CD4-positive, alpha-beta T cell (primary cell): ENCODE measurements around the gene SUPT4H1. TPM values are rescaled to one million over a fixed set of nuclear protein-coding genes. Genes with fewer than 3 reads are reported as not detected.
A peak's percentile ranks its signal among the peaks of the same experiment; 100 is the strongest.

Experiments used
- ATAC-seq: fragments of 200-7000 bp; cut with Tn5 transposase; one replicate; pipeline ENCODE4 v1.10.0; 2022; ENCODE audit warnings: mild to moderate bottlenecking; ENCODE audit not compliant: poor library complexity
- CTCF ChIA-PET: fragments of 350-600 bp; sonication (Branson Sonifier 250); formaldehyde crosslinking; loops from one replicate; lab custom pipeline; 2021; ENCODE audit warnings: antibody characterized with exemption, inconsistent platforms; lab: Charles Lee
- POLR2A ChIA-PET: fragments of 350-600 bp; sonication (Branson Sonifier 250); formaldehyde crosslinking; loops from one replicate; lab custom pipeline; 2021; ENCODE audit warnings: antibody characterized with exemption, inconsistent platforms; lab: Charles Lee
- DNase-seq, 14 experiments: peaks; one replicate each; pipeline ENCODE4 v3.0.0-alpha.2; 2013 to 2020; ENCODE audit warnings: mixed read lengths in 2 of 14
- H3K27ac ChIP-seq, 2 donors: one replicate each; pipeline versions ENCODE4 v1.5.1 to v1.7.0; 2013; ENCODE audit warnings: low read length in 2 of 2, low read depth in 1 of 2, mild to moderate bottlenecking in 1 of 2
- H3K27me3 ChIP-seq, 2 experiments: 1 replicate in 1 of 2; 2 replicates in 1 of 2; pipeline versions ENCODE4 v1.6.1 to v1.7.0; 2013; ENCODE audit warnings: low read length in 2 of 2, control low read depth in 1 of 2, mild to moderate bottlenecking in 1 of 2, moderate library complexity in 1 of 2; ENCODE audit not compliant: insufficient read depth in 2 of 2, control insufficient read depth in 1 of 2
- H3K36me3 ChIP-seq: one replicate; pipeline ENCODE4 v1.6.1; 2013; ENCODE audit warnings: low read length, control low read depth; ENCODE audit not compliant: insufficient read depth
- H3K4me1 ChIP-seq: one replicate; pipeline ENCODE4 v1.6.1; 2013; ENCODE audit warnings: low read length, control low read depth; ENCODE audit not compliant: insufficient read depth
- H3K4me3 ChIP-seq: one replicate; pipeline ENCODE4 v1.5.1; 2013; ENCODE audit warnings: mild to moderate bottlenecking, low read length, moderate library complexity
- H3K9me3 ChIP-seq, 2 experiments: 1 replicate in 1 of 2; 2 replicates in 1 of 2; pipeline versions ENCODE4 v1.6.1 to v1.7.0; 2013; ENCODE audit warnings: low read length in 2 of 2, mild to moderate bottlenecking in 2 of 2, control low read depth in 1 of 2, moderate library complexity in 1 of 2; ENCODE audit not compliant: control insufficient read depth in 1 of 2, insufficient read depth in 1 of 2
- H3K27ac Mint-ChIP-seq: one replicate; pipeline ENCODE4 v1.8.0; 2020; ENCODE audit warnings: mixed read lengths
- H3K27me3 Mint-ChIP-seq: one replicate; pipeline ENCODE4 v1.8.0; 2021; ENCODE audit warnings: mixed read lengths
- H3K36me3 Mint-ChIP-seq: one replicate; pipeline ENCODE4 v1.8.0; 2021; ENCODE audit warnings: low read depth, mixed read lengths
- H3K4me1 Mint-ChIP-seq: one replicate; pipeline ENCODE4 v1.8.0; 2021; ENCODE audit warnings: low read depth, mixed read lengths
- H3K4me3 Mint-ChIP-seq: one replicate; pipeline ENCODE4 v1.8.0; 2020; ENCODE audit warnings: mild to moderate bottlenecking, mixed read lengths
- H3K9me3 Mint-ChIP-seq: one replicate; pipeline ENCODE4 v1.8.0; 2020; ENCODE audit warnings: mixed read lengths
- intact Hi-C, 2 experiments: fragments of 100-400 bp; cut with DNase I in 1 of 2; cut with micrococcal nuclease in 1 of 2; formaldehyde crosslinking; loops; one replicate each; pipeline versions ENCODE4 v1.15.1 to v1.9.0; 2023 to 2025; cut with DNase I, micrococcal nuclease
- microRNA-seq: library from miRNA; unstranded; fragments of <30 nt; microRNA quantifications from one replicate; pipeline ENCODE4 v1.2.0, GENCODE V29; 2021; ENCODE audit warnings: borderline microRNAs expressed, borderline replicate concordance
- total RNA-seq, 174 experiments: library from RNA in 2 of 174; stranded (reverse) in 2 of 174; gene quantifications; one replicate each; pipeline ENCODE4 v1.2.3 and lab custom pipeline; 2021 to 2026
- TF ChIP-seq, protein P1 (sequence below): fragments of 200-600 bp; IDR thresholded peaks from one replicate; pipeline ENCODE4 v1.8.0; 2022; ENCODE audit warnings: antibody characterized with exemption, mild to moderate bottlenecking

SUPT4H1 gene
- total RNA-seq, 2 experiments from 2014 or later = 46.5 to 47.0 TPM

DNA sequence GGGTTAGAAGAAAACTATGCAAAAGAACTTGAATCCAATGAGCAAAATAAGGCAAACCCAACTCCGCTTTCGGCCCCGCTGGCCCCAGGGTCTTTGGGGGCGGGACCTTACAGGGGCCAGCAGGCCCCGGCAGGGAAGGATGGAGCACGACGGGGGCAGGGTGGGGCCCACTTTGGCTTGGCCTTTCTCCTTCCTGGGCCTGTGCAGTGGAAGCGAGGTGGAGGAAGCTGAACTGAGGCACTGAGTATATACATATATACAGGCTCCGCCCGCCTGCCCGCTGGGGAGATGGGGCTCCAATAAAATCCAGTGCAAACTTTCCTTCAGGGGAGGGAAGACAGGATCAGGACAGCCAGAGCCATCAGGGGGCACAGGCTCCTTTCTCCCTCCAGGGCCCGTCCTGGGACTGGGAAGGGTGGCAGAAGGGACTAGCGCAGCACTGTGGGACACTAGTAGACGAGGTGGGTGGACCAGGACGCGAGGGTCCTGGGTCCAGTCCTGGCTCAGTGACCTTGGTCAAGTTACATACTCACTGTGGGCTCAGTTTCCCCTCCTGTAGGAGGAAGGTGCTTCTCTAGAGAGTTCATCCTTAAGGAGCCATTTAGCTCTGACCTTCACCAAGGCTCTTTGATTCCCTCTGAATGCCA, 50.4 kb downstream of the SUPT4H1 start:
- Histone ChIP-seq H3K27me3 (no peaks in the 10 kb centered on the region), H3K4me1 (peaks cover 8% of the 10 kb centered on the region), H3K36me3 (no peaks in the 10 kb centered on the region), H3K4me3 (no peak overlapping the region), H3K27ac (no peak overlapping the region), H3K9me3 (no peaks in the 10 kb centered on the region)
- peaks cover 6% of the 10 kb centered on the region for H3K4me1 Mint-ChIP-seq
- H3K27me3 Mint-ChIP-seq = no peaks in the 10 kb centered on the region
- TF ChIP-seq, protein P1, sequence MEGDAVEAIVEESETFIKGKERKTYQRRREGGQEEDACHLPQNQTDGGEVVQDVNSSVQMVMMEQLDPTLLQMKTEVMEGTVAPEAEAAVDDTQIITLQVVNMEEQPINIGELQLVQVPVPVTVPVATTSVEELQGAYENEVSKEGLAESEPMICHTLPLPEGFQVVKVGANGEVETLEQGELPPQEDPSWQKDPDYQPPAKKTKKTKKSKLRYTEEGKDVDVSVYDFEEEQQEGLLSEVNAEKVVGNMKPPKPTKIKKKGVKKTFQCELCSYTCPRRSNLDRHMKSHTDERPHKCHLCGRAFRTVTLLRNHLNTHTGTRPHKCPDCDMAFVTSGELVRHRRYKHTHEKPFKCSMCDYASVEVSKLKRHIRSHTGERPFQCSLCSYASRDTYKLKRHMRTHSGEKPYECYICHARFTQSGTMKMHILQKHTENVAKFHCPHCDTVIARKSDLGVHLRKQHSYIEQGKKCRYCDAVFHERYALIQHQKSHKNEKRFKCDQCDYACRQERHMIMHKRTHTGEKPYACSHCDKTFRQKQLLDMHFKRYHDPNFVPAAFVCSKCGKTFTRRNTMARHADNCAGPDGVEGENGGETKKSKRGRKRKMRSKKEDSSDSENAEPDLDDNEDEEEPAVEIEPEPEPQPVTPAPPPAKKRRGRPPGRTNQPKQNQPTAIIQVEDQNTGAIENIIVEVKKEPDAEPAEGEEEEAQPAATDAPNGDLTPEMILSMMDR = no peak
- ChIA-PET POLR2A (no interaction called here), CTCF (no interaction called here)
- DNase-seq = peak in 1 of 14 experiments; percentile 8
- H3K36me3 Mint-ChIP-seq = no peaks in the 10 kb centered on the region
- intact Hi-C loops = no loop called here
- no peaks in the 10 kb centered on the region for H3K9me3 Mint-ChIP-seq
- ATAC-seq = no peak
- H3K27ac Mint-ChIP-seq = no peak overlapping the region
- no peak overlapping the region for H3K4me3 Mint-ChIP-seq

DNA sequence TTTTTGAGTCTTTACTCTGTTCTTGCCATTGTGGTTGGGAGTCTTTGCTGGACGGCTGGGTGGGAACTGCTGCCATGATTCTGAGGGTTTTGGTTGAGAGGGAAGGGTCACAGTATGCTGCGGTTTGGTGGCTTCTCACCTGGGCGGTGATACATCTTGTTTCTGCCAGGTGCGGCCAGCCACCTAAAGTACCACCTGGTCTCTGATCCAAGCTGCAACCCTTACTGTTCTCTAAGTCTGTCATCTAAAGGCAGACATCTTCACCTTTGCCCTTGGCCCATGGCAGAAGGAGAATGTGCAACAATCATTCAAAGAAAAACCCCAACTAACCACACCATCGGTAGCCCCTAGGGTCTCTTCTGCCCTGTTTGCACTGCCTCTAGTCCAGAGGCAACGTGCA, 51.7 kb downstream of the SUPT4H1 start:
- ATAC-seq (no peak), DNase-seq (no peak)
- Mint-ChIP-seq H3K27me3 (no peaks in the 10 kb centered on the region), H3K9me3 (no peaks in the 10 kb centered on the region), H3K27ac (no peak overlapping the region), H3K36me3 (no peaks in the 10 kb centered on the region), H3K4me3 (no peak overlapping the region), H3K4me1 (peaks cover 6% of the 10 kb centered on the region)
- Histone ChIP-seq H3K4me3 (no peak overlapping the region), H3K27me3 (no peaks in the 10 kb centered on the region), H3K9me3 (no peaks in the 10 kb centered on the region), H3K27ac (no peak overlapping the region), H3K4me1 (peaks cover 8% of the 10 kb centered on the region), H3K36me3 (no peaks in the 10 kb centered on the region)
- TF ChIP-seq, protein P1 = no peak
- ChIA-PET CTCF (no interaction called here), POLR2A (no interaction called here)
- intact Hi-C loops = no loop called here

Small RNA genes within 50 kb of the gene (microRNA-seq; reads per million reads assigned to microRNA genes)
- gene MIR4736 = not detected

Other genes starting within 250 kb of the SUPT4H1 start
- under 1 TPM; 0.49 to 0.70 TPM for gene OR4D1, start 203.8 kb downstream of the SUPT4H1 start, total RNA-seq
- not detected for gene OR4D2, start 185.2 kb downstream of the SUPT4H1 start, total RNA-seq
- not detected for gene EPX, start 159.5 kb downstream of the SUPT4H1 start, total RNA-seq
- 1 to 10 TPM; 4.6 to 6.4 TPM for gene MKS1, start 132.9 kb downstream of the SUPT4H1 start, total RNA-seq
- not detected for gene LPO, start 113.6 kb downstream of the SUPT4H1 start, total RNA-seq
- under 1 TPM in 1 of 2 experiments, not detected in 1; 0.77 TPM for gene MPO, start 71.3 kb downstream of the SUPT4H1 start, total RNA-seq
- 10 to 100 TPM; 17.8 to 19.5 TPM for gene TSPOAP1, start 23.4 kb downstream of the SUPT4H1 start, total RNA-seq
- gene RNF43, start 65.3 kb upstream of the SUPT4H1 start, total RNA-seq = 1 to 10 TPM in 1 of 2 experiments, under 1 TPM in 1; 0.69 to 1.9 TPM
- 1 to 10 TPM; 1.6 to 1.7 TPM for gene HSF5, start 136.2 kb upstream of the SUPT4H1 start, total RNA-seq
- 10 to 100 TPM; 28.8 to 30.0 TPM for gene MTMR4, start 162.4 kb upstream of the SUPT4H1 start, total RNA-seq